T-helper 1 cell (primary cell): ENCODE measurements around the gene CABCOCO1.
A peak's percentile ranks its signal among the peaks of the same experiment; 100 is the strongest.

Experiments used
- DNase-seq, 5 donors: peaks; one replicate each; pipeline ENCODE4 v3.0.0-alpha.2; 2012 to 2020

Gene CABCOCO1

DNA sequence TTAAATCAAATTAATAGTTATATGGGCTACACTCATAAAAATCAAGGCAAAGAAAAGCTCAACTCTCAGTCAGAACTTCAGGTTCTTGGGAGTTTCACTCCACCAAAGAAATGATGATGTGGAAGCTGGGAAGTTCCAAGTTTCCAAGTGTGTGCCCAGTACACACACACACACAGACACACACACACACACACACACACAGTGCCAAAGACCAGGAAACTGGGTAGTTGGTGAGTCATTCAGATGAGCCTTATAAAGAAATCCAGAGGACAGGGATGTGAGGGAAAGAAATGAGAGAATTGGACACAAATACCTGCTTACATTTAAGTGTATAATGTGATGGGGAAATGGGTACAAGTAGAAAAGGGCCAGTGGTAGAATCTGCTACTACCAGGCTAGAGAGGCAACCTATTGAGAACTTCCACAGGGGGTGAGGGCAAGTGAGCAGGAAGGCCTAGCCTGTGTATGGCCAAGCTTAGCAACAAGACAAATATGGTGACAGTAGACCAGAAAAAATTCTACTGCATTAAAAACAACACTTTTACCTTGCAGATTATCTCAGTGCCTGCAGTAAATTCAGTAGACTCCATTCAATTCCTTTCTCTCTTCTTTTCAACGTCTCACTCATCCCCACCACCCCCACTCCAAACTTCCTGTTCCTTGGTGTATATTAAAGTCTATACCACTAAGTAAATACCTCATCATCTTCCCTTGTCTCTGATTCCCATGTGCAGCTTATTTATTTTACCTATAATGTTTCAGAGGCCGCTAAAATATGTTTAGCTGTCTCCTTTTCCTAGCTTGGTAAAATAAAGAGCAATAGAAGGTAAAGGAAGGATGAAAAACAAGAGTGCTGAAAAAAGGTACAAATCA lies 95.0 kb downstream of the CABCOCO1 start:
- DNase-seq = no peak

GRCh38 chr10:61758433-61758832 lies 95.7 kb downstream of the CABCOCO1 start:
- DNase-seq = no peak

GRCh38 chr10:61759751-61760150 lies 97.0 kb downstream of the CABCOCO1 start:
- no peak for DNase-seq

DNA sequence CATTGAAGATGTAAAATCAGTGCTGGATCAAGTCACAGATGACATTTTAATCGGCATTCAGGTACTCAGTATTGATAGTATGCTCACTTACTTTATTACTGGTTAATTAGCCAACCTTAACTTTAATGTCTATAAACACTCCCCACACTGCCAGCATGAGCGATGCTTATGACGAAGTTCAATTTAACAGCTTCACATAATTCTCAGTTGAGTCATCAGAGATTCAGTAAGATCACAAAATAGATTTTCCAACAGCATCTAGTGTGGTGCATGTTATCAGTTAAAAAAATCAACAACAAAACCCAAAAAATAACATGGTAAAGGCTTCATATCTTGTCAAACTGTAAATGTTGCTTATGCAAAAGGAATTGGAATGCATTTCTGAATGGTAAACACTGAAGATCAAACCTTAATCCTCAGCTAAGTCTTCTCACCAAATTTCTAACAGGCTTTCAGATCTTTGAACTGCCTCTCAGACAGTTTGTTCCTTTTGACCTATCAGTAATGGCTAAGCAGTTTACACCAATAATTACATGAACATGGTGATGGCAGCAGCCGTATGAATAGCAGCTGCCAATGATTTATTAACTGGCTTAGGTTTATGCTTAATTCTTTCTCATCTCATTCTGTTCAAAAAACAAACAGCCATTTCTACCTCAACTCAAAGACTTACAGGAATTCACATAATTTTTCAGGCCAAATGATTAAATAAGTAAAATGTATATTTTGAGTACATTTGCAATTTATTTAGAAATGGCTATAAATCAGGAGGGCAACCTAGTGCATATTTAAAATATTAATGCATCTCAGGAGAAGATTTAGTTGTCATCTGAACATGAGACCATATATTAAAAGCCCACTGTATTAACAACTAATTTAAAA lies 98.5 kb downstream of the CABCOCO1 start:
- peak in 1 of 5 donors; percentile 23 for DNase-seq

DNA sequence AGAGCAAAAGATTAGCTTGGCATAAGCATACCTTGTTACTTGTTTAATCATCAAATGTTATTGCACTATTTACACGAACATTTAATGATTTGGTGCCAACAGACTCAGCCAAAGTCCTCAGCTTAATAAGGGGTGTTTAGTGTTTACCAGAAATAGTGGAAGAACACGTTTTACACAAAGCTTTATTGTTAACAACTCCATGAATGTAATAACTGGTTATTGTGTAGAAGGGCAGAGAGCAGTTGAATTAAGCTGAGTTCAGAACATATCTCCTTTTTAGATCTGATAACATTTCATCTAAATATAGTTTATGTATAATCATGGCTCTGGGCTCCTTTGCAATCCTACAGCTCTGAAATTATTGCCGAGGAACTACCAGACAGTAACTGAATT lies 99.1 kb downstream of the CABCOCO1 start:
- no peak for DNase-seq

DNA sequence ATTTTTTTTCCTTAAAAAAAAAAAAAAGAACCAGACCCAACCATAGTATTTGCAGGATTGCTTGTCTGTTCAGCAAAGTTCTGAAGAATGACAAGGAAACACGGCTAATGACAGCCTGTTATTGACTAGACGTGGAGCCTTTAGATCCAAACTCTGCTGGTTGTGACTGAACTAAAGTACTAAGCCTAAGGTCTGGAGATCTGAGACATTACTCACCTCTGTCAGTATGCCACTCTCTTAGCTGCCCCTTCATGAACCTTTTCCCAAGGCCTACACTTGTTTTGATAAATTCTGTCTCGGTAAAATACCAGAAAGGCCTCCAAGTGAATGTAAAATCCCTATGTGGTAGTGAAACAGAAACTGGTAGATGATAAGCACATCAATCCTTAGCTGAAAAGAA lies 101.0 kb downstream of the CABCOCO1 start:
- no peak for DNase-seq

DNA sequence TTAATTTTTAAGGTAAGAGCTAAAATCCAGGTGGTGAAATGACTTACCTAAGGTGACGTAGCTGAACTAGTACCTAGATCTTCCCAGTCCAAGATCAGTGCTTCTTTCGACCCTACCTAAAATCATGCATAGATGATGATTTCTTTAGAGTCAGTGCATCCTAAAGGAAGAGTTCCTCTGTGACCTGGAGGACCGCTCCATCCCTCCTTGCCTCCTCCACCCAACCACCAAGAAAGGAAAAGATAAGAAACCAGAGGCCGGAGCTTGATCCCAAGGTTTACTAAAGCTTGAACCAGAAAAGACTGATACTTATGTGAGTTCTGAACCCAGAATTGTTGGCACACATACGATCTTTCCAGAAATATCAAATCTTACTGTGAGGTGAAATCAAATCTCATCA lies 101.8 kb downstream of the CABCOCO1 start:
- no peak for DNase-seq

GRCh38 chr10:61765176-61766087 lies 102.7 kb downstream of the CABCOCO1 start:
- peak in 1 of 5 donors; percentile 62 for DNase-seq

DNA sequence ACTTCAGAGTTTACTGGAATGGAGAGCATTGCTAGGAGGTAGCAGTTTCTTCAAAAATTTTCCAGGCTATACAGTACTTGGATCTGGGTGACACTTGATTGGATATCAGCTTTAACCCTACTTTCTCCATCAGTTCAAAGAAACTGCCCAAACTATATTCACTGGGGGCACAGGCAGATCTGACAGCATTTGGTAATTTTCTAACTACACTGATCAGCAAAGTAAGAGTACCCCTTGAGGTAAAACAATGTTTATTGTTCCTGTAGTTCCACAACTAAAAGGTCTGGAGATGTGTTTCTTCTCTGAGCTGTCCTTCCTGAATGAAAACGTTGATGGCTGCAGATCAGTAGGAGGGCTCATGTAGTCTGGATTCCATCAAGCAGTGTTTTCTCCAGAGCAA lies 104.2 kb downstream of the CABCOCO1 start:
- no peak for DNase-seq

DNA sequence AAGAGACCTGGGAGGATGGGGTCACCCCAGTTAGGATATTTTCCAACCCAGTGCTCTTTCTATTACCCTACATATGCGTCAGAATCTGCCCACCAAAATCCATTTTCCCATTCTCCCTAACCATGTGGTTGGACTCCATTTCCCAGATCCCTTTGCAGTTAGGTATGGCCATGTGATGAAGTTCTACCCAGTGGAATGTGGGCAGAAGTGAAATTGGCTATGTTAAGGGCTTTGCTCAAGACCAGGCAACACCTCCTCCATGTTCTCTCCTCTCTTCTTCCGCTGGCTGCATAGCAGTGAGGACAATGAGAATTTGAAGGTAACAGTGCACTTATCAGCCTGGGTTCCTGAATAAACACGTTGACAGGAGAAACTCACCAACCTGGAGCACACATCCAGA lies 111.3 kb downstream of the CABCOCO1 start:
- DNase-seq = no peak

DNA sequence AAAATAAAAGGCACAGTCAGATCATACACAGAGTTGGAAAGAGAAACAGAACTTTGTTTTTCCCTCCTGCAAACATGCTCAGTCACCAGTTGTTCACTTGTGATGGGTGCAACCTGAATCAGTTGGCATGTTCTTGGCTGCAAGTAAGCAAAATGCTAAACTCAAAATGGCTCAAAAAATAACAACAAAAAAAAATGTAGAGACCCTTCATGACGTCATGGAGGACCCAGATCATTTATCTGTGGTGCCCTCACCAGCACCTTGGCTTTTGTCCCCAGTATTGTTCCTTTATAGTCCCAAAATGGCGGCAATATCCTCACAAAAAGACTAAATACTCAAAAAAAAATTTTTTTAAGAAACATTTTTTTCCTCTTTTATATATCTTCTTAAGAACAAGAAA lies 112.4 kb downstream of the CABCOCO1 start:
- no peak for DNase-seq

GRCh38 chr10:61776615-61777266 lies 114.0 kb downstream of the CABCOCO1 start:
- DNase-seq = no peak

GRCh38 chr10:61778137-61778536 lies 115.4 kb downstream of the CABCOCO1 start:
- no peak for DNase-seq

DNA sequence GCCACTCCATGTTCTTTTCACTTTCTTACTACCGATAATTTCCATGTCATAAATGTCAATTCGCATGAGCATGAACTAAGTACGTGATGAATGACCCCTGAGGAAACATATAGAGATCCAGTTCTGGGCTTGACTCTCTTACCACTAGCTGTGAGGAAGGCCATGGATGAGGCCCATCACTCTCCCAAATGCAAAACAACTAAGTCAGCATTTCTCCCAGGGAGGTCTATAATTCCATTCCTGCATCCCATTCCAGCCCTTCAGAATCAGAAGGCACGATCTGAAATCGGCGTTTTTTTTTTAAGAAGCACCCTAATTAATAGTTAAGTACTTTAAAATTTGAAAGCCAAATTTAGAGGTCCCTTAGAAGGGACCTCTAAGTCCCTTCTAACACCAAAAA lies 116.5 kb downstream of the CABCOCO1 start:
- no peak for DNase-seq

DNA sequence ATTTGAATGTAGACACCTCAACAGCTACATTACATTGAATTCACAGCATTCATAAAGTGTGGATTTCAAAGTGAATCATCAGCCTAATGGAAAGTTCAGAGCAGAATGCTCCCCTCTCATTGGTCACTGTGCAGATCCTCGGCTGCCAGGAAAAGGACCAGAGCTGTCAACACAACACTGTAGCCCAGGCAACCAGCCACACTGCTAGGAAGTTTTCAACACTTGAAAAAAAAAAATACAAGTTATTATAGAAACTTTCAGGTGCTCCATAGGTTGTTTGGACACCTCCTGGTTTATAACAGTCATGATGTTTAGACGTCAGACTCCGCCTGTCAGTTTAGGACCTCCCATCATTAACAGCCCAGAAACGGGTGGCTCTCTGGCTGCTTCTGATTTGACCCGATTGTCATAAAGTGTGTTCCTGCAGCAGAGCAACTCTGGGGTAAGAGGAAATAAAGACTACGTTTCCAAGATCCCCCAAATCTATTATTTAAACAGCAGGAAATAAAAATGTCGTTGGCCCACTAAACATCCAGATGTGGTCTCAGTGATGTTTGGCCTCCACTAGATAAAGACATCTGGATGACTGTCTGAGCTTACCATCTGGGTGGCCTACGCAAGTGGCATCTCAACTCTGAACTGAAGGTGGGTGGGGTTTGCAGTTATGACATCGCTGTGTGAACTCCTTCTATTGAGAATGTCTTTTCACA lies 117.4 kb downstream of the CABCOCO1 start:
- DNase-seq = peak in 2 of 5 donors; percentile 2 to 68

DNA sequence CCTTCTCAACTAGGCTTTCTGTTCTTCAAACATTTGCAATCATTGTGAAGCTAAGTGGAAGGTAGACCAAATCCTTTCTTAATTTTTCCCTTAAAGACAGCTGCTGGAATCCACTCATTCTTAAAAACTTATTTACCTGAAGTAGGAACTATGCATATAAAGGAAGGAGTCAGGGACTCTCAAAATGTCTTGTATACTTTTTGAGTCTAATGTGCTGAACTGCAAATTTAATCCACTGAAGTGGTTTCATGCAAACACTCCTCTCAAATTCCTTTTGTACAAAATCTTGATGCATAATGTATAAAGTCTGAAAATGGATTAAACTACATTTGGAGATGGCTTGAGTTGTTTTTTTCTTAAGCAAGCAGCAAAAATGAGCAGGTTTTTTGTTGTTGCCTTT lies 118.0 kb downstream of the CABCOCO1 start:
- DNase-seq = no peak

DNA sequence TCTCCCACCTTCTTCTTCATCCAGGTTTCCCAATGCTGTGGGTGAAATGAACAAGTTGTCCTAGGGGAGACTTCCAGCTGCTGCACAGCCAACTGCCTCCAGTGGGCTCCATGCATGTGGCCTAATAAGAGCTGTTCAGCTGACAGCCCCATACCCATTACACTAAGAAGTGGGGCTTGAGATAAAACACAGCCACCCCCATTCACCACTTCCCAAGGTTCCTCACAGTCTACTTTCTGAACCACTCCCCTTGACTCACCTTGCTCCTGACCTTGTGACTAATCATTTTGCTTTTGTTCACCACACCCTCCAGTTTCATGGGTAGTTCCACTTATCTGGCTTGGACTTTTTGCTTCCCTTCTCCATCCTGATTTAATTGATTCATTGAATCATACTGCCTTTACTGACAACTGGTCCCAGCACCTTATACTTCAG lies 119.3 kb downstream of the CABCOCO1 start:
- DNase-seq = peak in 1 of 5 donors; percentile 44

GRCh38 chr10:61784354-61785133 lies 121.8 kb downstream of the CABCOCO1 start:
- peak in 1 of 5 donors; percentile 92 for DNase-seq

GRCh38 chr10:61785473-61786105 lies 122.9 kb downstream of the CABCOCO1 start:
- peak in 1 of 5 donors; percentile 27 for DNase-seq

- DNase-seq = peak in 1 of 5 donors; percentile 83
Observed at GRCh38 chr10:61786728-61787127, 124.0 kb downstream of the CABCOCO1 start.
